ENCODE data around the gene TCEAL3. TPM values are rescaled to one million over a fixed set of nuclear protein-coding genes. Genes with fewer than 3 reads are reported as not detected.

Gene TCEAL3, protein sequence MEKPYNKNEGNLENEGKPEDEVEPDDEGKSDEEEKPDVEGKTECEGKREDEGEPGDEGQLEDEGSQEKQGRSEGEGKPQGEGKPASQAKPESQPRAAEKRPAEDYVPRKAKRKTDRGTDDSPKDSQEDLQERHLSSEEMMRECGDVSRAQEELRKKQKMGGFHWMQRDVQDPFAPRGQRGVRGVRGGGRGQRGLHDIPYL
- 11.0 and 17.5 TPM in 2 replicates for total RNA-seq

DNA sequence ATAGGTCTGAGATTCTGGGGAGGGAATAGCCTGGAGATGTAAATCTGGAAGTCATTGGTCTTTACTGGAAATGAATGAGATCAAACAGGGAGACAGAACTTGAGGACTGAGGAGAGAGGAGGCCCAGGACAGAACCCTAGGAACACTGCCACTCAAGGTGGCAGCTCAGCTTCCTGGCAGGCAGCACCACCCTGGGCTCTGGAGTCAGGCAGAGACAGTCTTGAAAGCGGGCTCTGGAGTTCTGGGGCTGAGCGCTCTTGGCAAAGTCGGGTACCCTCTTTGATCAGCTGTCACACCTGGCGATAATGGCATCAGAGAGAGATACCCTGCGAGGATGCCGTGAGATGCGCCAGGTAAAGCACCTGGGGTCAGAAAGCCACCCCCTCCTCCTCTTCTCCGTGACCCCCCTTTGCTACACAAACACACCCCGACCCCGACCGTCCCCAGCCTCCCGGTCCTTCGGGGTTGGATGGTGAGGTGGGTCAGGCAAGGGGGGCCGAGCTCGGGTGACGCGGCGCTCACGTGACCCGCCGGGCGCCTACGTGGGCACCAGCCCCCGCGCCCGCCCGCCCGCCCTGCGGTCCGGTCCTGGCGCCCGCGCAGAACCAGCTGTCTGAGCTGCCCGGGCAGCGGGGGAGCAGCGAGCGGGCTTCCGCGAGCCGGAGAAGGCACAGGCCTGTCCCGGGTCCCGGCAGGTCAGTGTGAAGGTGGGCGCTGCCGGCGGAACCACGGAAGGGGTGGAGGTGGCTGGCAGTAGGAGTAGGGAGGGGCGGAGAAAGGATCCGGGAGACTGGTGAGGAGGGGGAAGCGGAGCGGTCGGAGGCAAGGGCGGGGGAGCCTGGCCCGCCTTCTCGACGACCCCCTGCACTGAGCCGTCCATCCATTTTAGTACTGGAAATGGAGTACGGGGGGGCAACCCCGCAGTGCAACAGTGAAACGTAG, at the start of gene TCEAL3:
Gene TCEAL3, plus strand, starts transcription at position 600 of the 942 bp plus-strand sequence. CDS start 1,102 bp downstream, outside the sequence.

DNA sequence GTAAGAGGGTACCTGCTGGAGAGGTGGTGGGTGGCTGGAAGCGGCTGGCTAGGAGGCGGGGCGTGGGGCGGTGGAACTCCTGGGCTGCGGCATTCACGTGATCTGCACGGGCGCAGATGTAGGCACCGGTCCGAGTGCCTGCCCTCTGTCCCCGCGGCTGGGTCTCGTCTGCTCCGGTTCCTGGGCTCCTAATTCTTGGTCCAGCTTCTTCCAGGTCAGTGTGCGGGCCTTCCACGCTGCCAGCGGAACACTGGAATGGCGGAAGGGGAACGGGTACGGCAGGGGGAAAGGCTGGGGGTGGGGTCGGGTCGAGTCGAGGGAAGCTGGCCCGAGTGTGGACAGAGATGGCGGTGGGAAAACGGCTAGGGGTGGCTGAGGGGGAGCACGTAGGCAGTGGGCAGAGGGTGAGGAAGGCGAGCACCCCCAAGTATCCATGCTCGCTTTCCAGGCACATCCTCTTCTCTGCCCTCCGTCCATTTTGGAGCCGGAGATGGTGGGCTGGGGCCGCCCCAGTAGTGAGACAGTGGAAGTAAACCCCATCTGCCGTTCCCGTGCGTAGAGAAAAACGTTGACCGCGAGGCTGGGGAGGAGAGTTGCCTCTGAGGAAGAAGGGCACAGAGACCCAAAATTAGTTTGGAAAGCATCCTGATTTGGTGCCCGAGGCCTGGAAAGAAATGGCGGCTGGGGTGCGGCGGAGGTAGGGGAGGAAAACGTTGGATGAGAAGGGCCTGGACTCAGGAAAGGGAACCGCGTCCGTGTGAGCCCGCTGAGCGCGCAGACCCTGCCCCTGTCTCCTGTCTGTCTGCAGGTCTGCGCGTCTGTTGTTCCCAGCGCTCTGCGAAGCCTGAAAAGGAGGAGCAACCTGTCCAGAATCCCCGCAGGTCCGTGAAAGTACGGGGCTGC, 22.1 kb upstream of the TCEAL3 start, which contains the start of gene TCEAL4:
Gene TCEAL4, plus strand, starts transcription at position 105 of the 903 bp plus-strand sequence. CDS start 1,161 bp downstream, outside the sequence.

DNA sequence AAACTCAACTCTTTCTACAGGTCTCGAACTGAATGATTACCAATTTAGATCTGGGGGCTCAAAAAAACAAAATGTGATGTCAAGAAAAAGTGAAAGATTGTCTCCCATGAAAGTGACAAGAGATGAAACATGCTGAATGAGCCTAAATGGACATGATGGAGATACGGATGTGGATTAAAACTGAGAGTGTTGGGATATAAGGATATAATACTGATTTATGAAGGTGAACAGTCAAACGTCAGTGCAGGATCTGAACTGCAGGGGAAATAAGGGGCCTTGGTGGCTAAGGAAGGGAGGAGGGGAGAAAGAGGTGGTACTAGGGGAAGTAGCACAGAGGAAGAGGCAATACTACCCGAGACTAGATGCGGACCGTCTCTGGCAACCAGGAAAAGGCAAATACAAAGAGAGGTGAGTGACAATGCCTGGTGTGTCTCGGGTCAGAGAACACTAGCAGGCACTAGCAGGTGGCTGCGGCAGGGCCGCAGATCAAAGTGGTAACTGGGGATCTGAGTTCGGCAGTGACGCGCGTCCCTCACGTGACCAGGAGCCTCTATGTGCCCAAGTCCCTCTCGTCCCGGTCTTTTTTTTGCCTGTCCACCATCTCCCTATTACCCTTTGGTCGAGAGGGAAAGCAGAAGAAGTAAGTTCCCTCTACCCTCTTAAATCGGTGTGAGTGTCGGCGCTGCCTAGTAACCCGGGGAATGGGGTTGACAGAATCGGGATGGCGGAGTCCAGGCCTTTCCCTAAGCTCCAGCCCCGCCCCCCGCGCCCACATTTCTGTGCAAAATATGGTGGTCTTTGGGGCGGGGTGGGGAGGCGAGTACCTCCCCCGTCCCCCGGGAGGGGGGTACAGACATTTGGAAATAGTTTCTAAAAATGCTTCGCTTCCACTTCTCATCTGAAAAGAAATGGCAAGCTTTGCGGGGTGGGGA, 20.9 kb downstream of the TCEAL3 start, which contains the start of gene TCEAL1:
Gene TCEAL1, plus strand, starts transcription at position 590 of the 932 bp plus-strand sequence. CDS start 942 bp downstream, outside the sequence.

Other genes with a start within 250 kb of the TCEAL3 start
- gene BEX3, start 231.4 kb upstream of the TCEAL3 start, total RNA-seq: 319 and 348 TPM in 2 replicates
- not detected in 2 replicates for gene RAB40A, start 88.5 kb upstream of the TCEAL3 start, total RNA-seq
- 42.2 and 57.8 TPM in 2 replicates for gene TCEAL4, start 22.4 kb upstream of the TCEAL3 start, total RNA-seq
- 16.6 and 24.2 TPM in 2 replicates for gene TCEAL1, start 21.0 kb downstream of the TCEAL3 start, total RNA-seq
- 883 and 909 TPM in 2 replicates for gene MORF4L2, start 78.7 kb downstream of the TCEAL3 start, total RNA-seq
- not detected in 2 replicates for gene TMEM31, start 102.9 kb downstream of the TCEAL3 start, total RNA-seq
- not detected in 2 replicates for gene PLP1, start 168.9 kb downstream of the TCEAL3 start, total RNA-seq
- 0.15 and 0.32 TPM in 2 replicates for gene RAB9B, start 224.3 kb downstream of the TCEAL3 start, total RNA-seq

Measured in epithelial cell of umbilical artery (primary cell).